ENCODE results near the gene LIFR. TPM values are rescaled to one million over a fixed set of nuclear protein-coding genes. Genes with fewer than 3 reads are reported as not detected.

Gene LIFR
- total RNA-seq, 2 donors from 2014 or later: 68.5 to 120 TPM

GRCh38 chr5:38448568-38449350, 107.7 kb downstream of the LIFR start:
- Histone ChIP-seq H3K27ac (no peak overlapping the region), H3K27me3 (replicated peaks; ENCODE audit: insufficient read depth) (no peaks in the 10 kb centered on the region), H3K9me3 (no peaks in the 10 kb centered on the region), H3K4me3 (no peak overlapping the region), H3K4me1 (replicated peaks) (no peaks in the 10 kb centered on the region), H3K36me3 (no peaks in the 10 kb centered on the region)
- TF ChIP-seq POLR2A (IDR thresholded peaks at IDR 0.05) (no peak), POLR2AphosphoS5 (IDR thresholded peaks at IDR 0.05) (no peak), CTCF (IDR thresholded peaks at IDR 0.05) (no peak)
- DNase-seq (ENCODE audit: low spot score): no peak
- intact Hi-C loops (cut with DNase I): loop anchor here (5.0 to 10.0 kb wide), 3 partner anchors 64 to 626 kb away; partner anchors contain the start of genes LIFR and RICTOR
- 82% methylated on average over 9 of the region's 9 CpGs for WGBS

DNA sequence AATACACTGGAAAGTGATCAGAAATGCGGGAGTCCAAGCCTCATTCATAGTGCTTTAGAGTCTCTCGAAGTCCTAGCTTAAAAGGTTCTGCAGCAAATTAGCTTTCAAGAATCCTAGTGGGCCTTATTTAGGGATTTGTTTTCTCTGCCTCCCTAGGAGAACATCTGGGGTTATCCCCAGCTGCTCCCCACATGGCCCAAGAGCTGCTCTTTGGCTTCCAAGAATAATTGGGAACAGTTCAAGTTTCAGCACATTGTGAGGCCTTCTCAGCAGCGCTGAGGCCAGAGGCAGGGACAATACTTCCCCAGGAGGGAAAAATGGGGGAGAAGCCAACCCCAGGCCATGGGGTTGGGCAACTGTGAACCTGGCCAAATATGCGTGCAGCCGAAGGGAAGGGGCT, 108.7 kb downstream of the LIFR start:
- Histone ChIP-seq H3K4me3 (no peak overlapping the region), H3K4me1 (replicated peaks) (no peaks in the 10 kb centered on the region), H3K27me3 (replicated peaks; ENCODE audit: insufficient read depth) (no peaks in the 10 kb centered on the region), H3K36me3 (no peaks in the 10 kb centered on the region), H3K27ac (no peak overlapping the region), H3K9me3 (no peaks in the 10 kb centered on the region)
- intact Hi-C loops (cut with DNase I): loop anchor here (5.0 to 10.0 kb wide), 3 partner anchors 65 to 627 kb away; partner anchors contain the start of genes LIFR and RICTOR
- no peak for DNase-seq (ENCODE audit: low spot score)
- TF ChIP-seq CTCF (IDR thresholded peaks at IDR 0.05) (no peak), POLR2AphosphoS5 (IDR thresholded peaks at IDR 0.05) (no peak), POLR2A (IDR thresholded peaks at IDR 0.05) (no peak)
- WGBS: 70% methylated on average over 5 of the region's 5 CpGs

GRCh38 chr5:38447056-38447455, 109.4 kb downstream of the LIFR start:
- no peak for DNase-seq (ENCODE audit: low spot score)
- Histone ChIP-seq H3K4me1 (replicated peaks) (no peaks in the 10 kb centered on the region), H3K27me3 (replicated peaks; ENCODE audit: insufficient read depth) (no peaks in the 10 kb centered on the region), H3K9me3 (no peaks in the 10 kb centered on the region), H3K4me3 (no peak overlapping the region), H3K36me3 (no peaks in the 10 kb centered on the region), H3K27ac (no peak overlapping the region)
- WGBS: 88% methylated on average over 2 of the region's 2 CpGs
- TF ChIP-seq POLR2A (IDR thresholded peaks at IDR 0.05) (no peak), POLR2AphosphoS5 (IDR thresholded peaks at IDR 0.05) (no peak), CTCF (IDR thresholded peaks at IDR 0.05) (no peak)
- intact Hi-C loops (cut with DNase I): loop anchor here (5.0 to 10.0 kb wide), 3 partner anchors 65 to 628 kb away; partner anchors contain the start of genes LIFR and RICTOR

DNA sequence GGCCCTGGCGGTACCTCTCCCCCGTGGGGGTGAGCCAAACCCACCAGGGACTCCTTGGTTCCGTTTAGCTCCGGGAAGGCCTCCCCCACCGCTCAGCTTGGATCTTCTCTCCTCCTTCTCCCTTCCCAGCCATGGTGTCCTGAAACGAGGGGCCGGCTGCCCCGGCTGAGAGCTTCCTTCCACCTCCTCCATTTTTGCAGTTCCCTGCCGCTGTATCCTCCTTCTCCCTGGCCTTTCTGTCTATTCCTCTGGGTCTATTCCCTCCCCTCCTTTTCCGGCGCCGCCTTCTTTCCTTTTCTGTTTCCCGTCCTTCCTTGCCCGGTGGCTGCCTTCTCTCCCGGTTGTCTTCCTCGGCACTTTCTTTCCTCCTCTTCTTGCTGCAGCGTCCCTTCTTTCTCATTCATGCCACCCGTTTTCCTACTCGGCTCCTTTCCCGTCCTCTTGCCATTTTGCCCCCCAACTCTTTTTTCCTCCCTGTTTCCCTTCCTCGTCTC, 110.4 kb downstream of the LIFR start:
- peak overlapping the region; percentile 65 to 70 for H3K27ac ChIP-seq
- no peaks in the 10 kb centered on the region for H3K36me3 ChIP-seq
- 73% methylated on average over 21 of the region's 21 CpGs for WGBS
- H3K27me3 ChIP-seq (replicated peaks; ENCODE audit: insufficient read depth): no peaks in the 10 kb centered on the region
- H3K9me3 ChIP-seq: no peaks in the 10 kb centered on the region
- intact Hi-C loops (cut with DNase I): loop anchor here (5.0 to 10.0 kb wide), 3 partner anchors 66 to 629 kb away; partner anchors contain the start of genes LIFR and RICTOR
- no peak for DNase-seq (ENCODE audit: low spot score)
- H3K4me1 ChIP-seq (replicated peaks): no peaks in the 10 kb centered on the region
- H3K4me3 ChIP-seq: peak overlapping the region; percentile 22 to 28
- no peak for TF ChIP-seq CTCF (IDR thresholded peaks at IDR 0.05)
- no peak for TF ChIP-seq POLR2AphosphoS5 (IDR thresholded peaks at IDR 0.05)
- no peak for TF ChIP-seq POLR2A (IDR thresholded peaks at IDR 0.05)

All from prostate gland (tissue), 2 donors.